ENCODE results near the gene RXFP2. TPM values are rescaled to one million over a fixed set of nuclear protein-coding genes. Genes with fewer than 3 reads are reported as not detected.

RXFP2 gene
- polyA plus RNA-seq, 1 of the 3 experiments (the other 2 are of a cell fraction), result not detected

- ChIA-PET CTCF (interaction anchor here (0.6 to 1.1 kb wide), 3 partner anchors 11 to 536 kb away, joined by 3 to 4 read pairs (median 3); no protein-coding TSS in a partner anchor), POLR2A (no interaction called here)
- H3K27ac ChIP-seq (ENCODE audit: low read depth in 2 of 2, low read length in 1 of 2), result no peak overlapping the region
- no peak overlapping the region for H3K4me2 ChIP-seq
- H3K79me2 ChIP-seq (ENCODE audit: insufficient read depth), result no peaks in the 10 kb centered on the region
- H3K4me1 ChIP-seq (ENCODE audit: control insufficient read depth in 1 of 2, insufficient read depth in 2 of 2, low read depth in 1 of 2, low read length in 1 of 2), result peaks cover 0 to 18% of the 10 kb centered on the region in 2 experiments; a peak in 2 of 4 replicates
- no peaks in the 10 kb centered on the region for H3K9me2 ChIP-seq
- 84% methylated on average over 4 of the region's 4 CpGs for WGBS (ENCODE audit: low lambda C conversion rate)
- H3K27me3 ChIP-seq (ENCODE audit: insufficient read depth), result no peaks in the 10 kb centered on the region
- TF ChIP-seq SMC3 (IDR thresholded peaks at IDR 0.05; ENCODE audit: low read depth, low read length) (no peak), FOSL2 (IDR thresholded peaks at IDR 0.05; ENCODE audit: borderline replicate concordance, low read depth) (no peak), RFX5 (IDR thresholded peaks at IDR 0.05; ENCODE audit: low read length) (no peak), MEF2A (IDR thresholded peaks at IDR 0.05; ENCODE audit: borderline replicate concordance, low read depth) (no peak), IRF3 (IDR thresholded peaks at IDR 0.05; ENCODE audit: low read depth, low read length) (no peak), MAX (IDR thresholded peaks at IDR 0.05; ENCODE audit: low read depth) (no peak), NFIC (IDR thresholded peaks at IDR 0.05; ENCODE audit: borderline replicate concordance) (no peak), EP300 (IDR thresholded peaks at IDR 0.05; ENCODE audit: borderline replicate concordance in 1 of 2, low read depth in 1 of 2, low read length in 1 of 2) (no peak), RCOR1 (IDR thresholded peaks at IDR 0.05; ENCODE audit: low read length) (no peak), USF1 (IDR thresholded peaks at IDR 0.05; ENCODE audit: borderline replicate concordance, low read depth) (no peak), RXRA (IDR thresholded peaks at IDR 0.05; ENCODE audit: borderline replicate concordance, low read depth) (no peak), POLR2AphosphoS5 (IDR thresholded peaks at IDR 0.05; ENCODE audit: low read depth, low read length) (no peak), FOXJ3 (CRISPR knock-in tag; IDR thresholded peaks at IDR 0.05) (no peak), ELF1 (IDR thresholded peaks at IDR 0.05) (no peak), TEAD4 (IDR thresholded peaks at IDR 0.05; ENCODE audit: borderline replicate concordance, insufficient read depth) (no peak), YY1 (IDR thresholded peaks at IDR 0.05; ENCODE audit: low read depth) (no peak), PBX3 (IDR thresholded peaks at IDR 0.05) (no peak)
- TF ChIP-seq, protein P1, sequence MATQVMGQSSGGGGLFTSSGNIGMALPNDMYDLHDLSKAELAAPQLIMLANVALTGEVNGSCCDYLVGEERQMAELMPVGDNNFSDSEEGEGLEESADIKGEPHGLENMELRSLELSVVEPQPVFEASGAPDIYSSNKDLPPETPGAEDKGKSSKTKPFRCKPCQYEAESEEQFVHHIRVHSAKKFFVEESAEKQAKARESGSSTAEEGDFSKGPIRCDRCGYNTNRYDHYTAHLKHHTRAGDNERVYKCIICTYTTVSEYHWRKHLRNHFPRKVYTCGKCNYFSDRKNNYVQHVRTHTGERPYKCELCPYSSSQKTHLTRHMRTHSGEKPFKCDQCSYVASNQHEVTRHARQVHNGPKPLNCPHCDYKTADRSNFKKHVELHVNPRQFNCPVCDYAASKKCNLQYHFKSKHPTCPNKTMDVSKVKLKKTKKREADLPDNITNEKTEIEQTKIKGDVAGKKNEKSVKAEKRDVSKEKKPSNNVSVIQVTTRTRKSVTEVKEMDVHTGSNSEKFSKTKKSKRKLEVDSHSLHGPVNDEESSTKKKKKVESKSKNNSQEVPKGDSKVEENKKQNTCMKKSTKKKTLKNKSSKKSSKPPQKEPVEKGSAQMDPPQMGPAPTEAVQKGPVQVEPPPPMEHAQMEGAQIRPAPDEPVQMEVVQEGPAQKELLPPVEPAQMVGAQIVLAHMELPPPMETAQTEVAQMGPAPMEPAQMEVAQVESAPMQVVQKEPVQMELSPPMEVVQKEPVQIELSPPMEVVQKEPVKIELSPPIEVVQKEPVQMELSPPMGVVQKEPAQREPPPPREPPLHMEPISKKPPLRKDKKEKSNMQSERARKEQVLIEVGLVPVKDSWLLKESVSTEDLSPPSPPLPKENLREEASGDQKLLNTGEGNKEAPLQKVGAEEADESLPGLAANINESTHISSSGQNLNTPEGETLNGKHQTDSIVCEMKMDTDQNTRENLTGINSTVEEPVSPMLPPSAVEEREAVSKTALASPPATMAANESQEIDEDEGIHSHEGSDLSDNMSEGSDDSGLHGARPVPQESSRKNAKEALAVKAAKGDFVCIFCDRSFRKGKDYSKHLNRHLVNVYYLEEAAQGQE (IDR thresholded peaks at IDR 0.05; ENCODE audit: low read depth, low read length), result no peak
- H3K36me3 ChIP-seq (replicated peaks in 1 of 2; ENCODE audit: control insufficient read depth in 1 of 2, insufficient read depth in 2 of 2, low read length in 1 of 2), result no peaks in the 10 kb centered on the region
- no peak overlapping the region for H2AFZ ChIP-seq (ENCODE audit: low read depth)
- H3K4me3 ChIP-seq (ENCODE audit: low read depth in 2 of 2, low read length in 1 of 2), result no peak overlapping the region
- H3F3A ChIP-seq (replicated peaks; ENCODE audit: insufficient read depth), result peaks cover 30% of the 10 kb centered on the region
- H3K9ac ChIP-seq, result no peak overlapping the region
- H4K20me1 ChIP-seq (ENCODE audit: insufficient read depth), result no peaks in the 10 kb centered on the region
- H3K9me3 ChIP-seq, result no peaks in the 10 kb centered on the region
- DNase-seq, result no peak
Observed at GRCh38 chr13:31772231-31772630, 32.9 kb downstream of the RXFP2 start.

Measured in SK-N-SH (cell line).